ENCODE measurements around the gene SMIM12.

GRCh38 chr1:34899471-34899870 is 39.9 kb upstream of the SMIM12 start:
- TF ChIP-seq, protein P1, sequence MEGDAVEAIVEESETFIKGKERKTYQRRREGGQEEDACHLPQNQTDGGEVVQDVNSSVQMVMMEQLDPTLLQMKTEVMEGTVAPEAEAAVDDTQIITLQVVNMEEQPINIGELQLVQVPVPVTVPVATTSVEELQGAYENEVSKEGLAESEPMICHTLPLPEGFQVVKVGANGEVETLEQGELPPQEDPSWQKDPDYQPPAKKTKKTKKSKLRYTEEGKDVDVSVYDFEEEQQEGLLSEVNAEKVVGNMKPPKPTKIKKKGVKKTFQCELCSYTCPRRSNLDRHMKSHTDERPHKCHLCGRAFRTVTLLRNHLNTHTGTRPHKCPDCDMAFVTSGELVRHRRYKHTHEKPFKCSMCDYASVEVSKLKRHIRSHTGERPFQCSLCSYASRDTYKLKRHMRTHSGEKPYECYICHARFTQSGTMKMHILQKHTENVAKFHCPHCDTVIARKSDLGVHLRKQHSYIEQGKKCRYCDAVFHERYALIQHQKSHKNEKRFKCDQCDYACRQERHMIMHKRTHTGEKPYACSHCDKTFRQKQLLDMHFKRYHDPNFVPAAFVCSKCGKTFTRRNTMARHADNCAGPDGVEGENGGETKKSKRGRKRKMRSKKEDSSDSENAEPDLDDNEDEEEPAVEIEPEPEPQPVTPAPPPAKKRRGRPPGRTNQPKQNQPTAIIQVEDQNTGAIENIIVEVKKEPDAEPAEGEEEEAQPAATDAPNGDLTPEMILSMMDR (IDR thresholded peaks at IDR 0.05; ENCODE audit: low read length): no peak
- TF ChIP-seq EZH2 (IDR thresholded peaks at IDR 0.05; ENCODE audit: borderline replicate concordance, low read length): no peak
